WERI-Rb-1 (cell line): ENCODE results near the gene ZNF236.

Experiments used
- DNase-seq: peaks from one replicate; pipeline ENCODE4 v3.0.0-alpha.2; 2020
- H3K27ac ChIP-seq: fragments of 250-450 bp; sonication (Bioruptor Pico); 2 replicates; pipeline ENCODE4 v1.5.1; 2020; ENCODE audit warnings: mild to moderate bottlenecking, moderate library complexity
- H3K27me3 ChIP-seq: fragments of 250-450 bp; sonication (Bioruptor Pico); 2 replicates; pipeline ENCODE4 v1.5.1; 2021; ENCODE audit warnings: mild to moderate bottlenecking, low read depth, moderate library complexity; ENCODE audit not compliant: insufficient read depth, severe bottlenecking
- H3K36me3 ChIP-seq: fragments of 250-450 bp; sonication (Bioruptor Pico); 2 replicates; pipeline ENCODE4 v1.5.1; 2020; ENCODE audit warnings: mild to moderate bottlenecking, moderate library complexity
- H3K4me3 ChIP-seq: 2 replicates; pipeline ENCODE4 v1.5.1; 2011; ENCODE audit warnings: low read depth, mild to moderate bottlenecking, control low read depth, low read length
- H3K9me3 ChIP-seq: fragments of 250-450 bp; sonication (Bioruptor Pico); 2 replicates; pipeline ENCODE4 v1.5.1; 2021; ENCODE audit warnings: mild to moderate bottlenecking, moderate library complexity; ENCODE audit not compliant: severe bottlenecking
- CTCF ChIP-seq: IDR thresholded peaks from 2 replicates; pipeline ENCODE4 v1.5.1; 2011; ENCODE audit warnings: low read depth, mild to moderate bottlenecking, control low read depth, inconsistent platforms, low read length

Gene ZNF236

GRCh38 chr18:76979906-76980305 is 157.5 kb downstream of the ZNF236 start:
- DNase-seq = no peak
- Histone ChIP-seq H3K4me3 (peak overlapping the region; percentile 40), H3K36me3 (no peaks in the 10 kb centered on the region), H3K9me3 (no peaks in the 10 kb centered on the region), H3K27me3 (no peaks in the 10 kb centered on the region), H3K27ac (no peak overlapping the region)
- no peak for TF ChIP-seq CTCF

GRCh38 chr18:76980663-76981395 is 158.5 kb downstream of the ZNF236 start:
- no peaks in the 10 kb centered on the region for H3K9me3 ChIP-seq
- no peak for DNase-seq
- H3K27me3 ChIP-seq = no peaks in the 10 kb centered on the region
- H3K27ac ChIP-seq = no peak overlapping the region
- TF ChIP-seq CTCF = no peak
- H3K4me3 ChIP-seq = peak overlapping the region; percentile 40
- no peaks in the 10 kb centered on the region for H3K36me3 ChIP-seq

- no peak for TF ChIP-seq CTCF
- H3K36me3 ChIP-seq = no peaks in the 10 kb centered on the region
- no peaks in the 10 kb centered on the region for H3K27me3 ChIP-seq
- DNase-seq = no peak
- no peak overlapping the region for H3K27ac ChIP-seq
- no peaks in the 10 kb centered on the region for H3K9me3 ChIP-seq
- H3K4me3 ChIP-seq = no peak overlapping the region
These were observed 159.1 kb downstream of the ZNF236 start for GRCh38 chr18:76981396-76981968.

- Histone ChIP-seq H3K27me3 (no peaks in the 10 kb centered on the region), H3K27ac (no peak overlapping the region), H3K9me3 (no peaks in the 10 kb centered on the region), H3K36me3 (no peaks in the 10 kb centered on the region), H3K4me3 (no peak overlapping the region)
- DNase-seq = no peak
- TF ChIP-seq CTCF = no peak
These were observed 159.7 kb downstream of the ZNF236 start for GRCh38 chr18:76982038-76982437.

GRCh38 chr18:76982841-76983583 is 160.7 kb downstream of the ZNF236 start:
- peak; percentile 95 for TF ChIP-seq CTCF
- no peak overlapping the region for H3K27ac ChIP-seq
- peak; percentile 96 for DNase-seq
- H3K9me3 ChIP-seq = no peaks in the 10 kb centered on the region
- H3K27me3 ChIP-seq = no peaks in the 10 kb centered on the region
- peak overlapping the region; percentile 10; the same call in 1 of the 2 replicates for H3K4me3 ChIP-seq
- no peaks in the 10 kb centered on the region for H3K36me3 ChIP-seq
